ENCODE data around the gene SPEF2.

The SPEF2 gene

GRCh38 chr5:35626553-35626952 is 8.9 kb downstream of the SPEF2 start:
- no peaks in the 10 kb centered on the region for H3K9me2 ChIP-seq (replicated peaks; ENCODE audit: control insufficient read depth, low read length)
- no peak overlapping the region for H3K27ac ChIP-seq (ENCODE audit: low read depth, low read length)
- no peaks in the 10 kb centered on the region for H3K4me1 ChIP-seq (ENCODE audit: control insufficient read depth, low read length)
- no peak overlapping the region for H3K4me2 ChIP-seq (ENCODE audit: low read length)
- H3K27me3 ChIP-seq (ENCODE audit: control insufficient read depth, low read length) = no peaks in the 10 kb centered on the region
- H3K79me2 ChIP-seq (ENCODE audit: control insufficient read depth, low read length) = no peaks in the 10 kb centered on the region
- TF ChIP-seq EZH2phosphoT487 (IDR thresholded peaks at IDR 0.05; ENCODE audit: borderline replicate concordance, low read length) (no peak), CTCF (IDR thresholded peaks at IDR 0.05; ENCODE audit: low read depth, low read length, poor library complexity, severe bottlenecking) (no peak)
- no peaks in the 10 kb centered on the region for H4K20me1 ChIP-seq (ENCODE audit: control insufficient read depth, insufficient read depth, low read depth, low read length)
- no peak overlapping the region for H3K4me3 ChIP-seq (ENCODE audit: low read length)
- H3K9me3 ChIP-seq (ENCODE audit: control insufficient read depth, insufficient read depth, low read length) = no peaks in the 10 kb centered on the region
- no peaks in the 10 kb centered on the region for H3F3A ChIP-seq (ENCODE audit: control insufficient read depth, insufficient read depth)
- no peaks in the 10 kb centered on the region for H3K36me3 ChIP-seq (ENCODE audit: control insufficient read depth, low read length)

- H3K9me2 ChIP-seq (replicated peaks; ENCODE audit: control insufficient read depth, low read length) = 0 out of 2 replicates have a peak, but pooled peaks cover 2% of the 10 kb centered on the region
- H3K9me3 ChIP-seq (ENCODE audit: control insufficient read depth, insufficient read depth, low read length) = no peaks in the 10 kb centered on the region; the same call in 1 of the 2 replicates
- TF ChIP-seq CTCF (IDR thresholded peaks at IDR 0.05; ENCODE audit: low read depth, low read length, poor library complexity, severe bottlenecking) (no peak), EZH2phosphoT487 (IDR thresholded peaks at IDR 0.05; ENCODE audit: borderline replicate concordance, low read length) (no peak)
- no peaks in the 10 kb centered on the region for H3K79me2 ChIP-seq (ENCODE audit: control insufficient read depth, low read length)
- H4K20me1 ChIP-seq (ENCODE audit: control insufficient read depth, insufficient read depth, low read depth, low read length) = no peaks in the 10 kb centered on the region
- H3K4me3 ChIP-seq (ENCODE audit: low read length) = no peak overlapping the region
- no peaks in the 10 kb centered on the region for H3F3A ChIP-seq (ENCODE audit: control insufficient read depth, insufficient read depth)
- H3K4me2 ChIP-seq (ENCODE audit: low read length) = no peak overlapping the region
- H3K27me3 ChIP-seq (ENCODE audit: control insufficient read depth, low read length) = no peaks in the 10 kb centered on the region
- no peaks in the 10 kb centered on the region for H3K36me3 ChIP-seq (ENCODE audit: control insufficient read depth, low read length)
- no peak overlapping the region for H3K27ac ChIP-seq (ENCODE audit: low read depth, low read length)
- H3K4me1 ChIP-seq (ENCODE audit: control insufficient read depth, low read length) = no peaks in the 10 kb centered on the region
Measured at GRCh38 chr5:35634326-35634725, 16.7 kb downstream of the SPEF2 start.

- Histone ChIP-seq H3K4me3 (ENCODE audit: low read length) (no peak overlapping the region), H3K9me3 (ENCODE audit: control insufficient read depth, insufficient read depth, low read length) (no peaks in the 10 kb centered on the region), H3K79me2 (ENCODE audit: control insufficient read depth, low read length) (no peaks in the 10 kb centered on the region), H4K20me1 (ENCODE audit: control insufficient read depth, insufficient read depth, low read depth, low read length) (no peaks in the 10 kb centered on the region), H3K27me3 (ENCODE audit: control insufficient read depth, low read length) (no peaks in the 10 kb centered on the region), H3K4me1 (ENCODE audit: control insufficient read depth, low read length) (no peaks in the 10 kb centered on the region), H3F3A (ENCODE audit: control insufficient read depth, insufficient read depth) (no peaks in the 10 kb centered on the region), H3K4me2 (ENCODE audit: low read length) (no peak overlapping the region), H3K36me3 (ENCODE audit: control insufficient read depth, low read length) (no peaks in the 10 kb centered on the region), H3K9me2 (replicated peaks; ENCODE audit: control insufficient read depth, low read length) (0 out of 2 replicates have a peak, but pooled peaks cover 4% of the 10 kb centered on the region), H3K27ac (ENCODE audit: low read depth, low read length) (no peak overlapping the region)
- TF ChIP-seq EZH2phosphoT487 (IDR thresholded peaks at IDR 0.05; ENCODE audit: borderline replicate concordance, low read length) (no peak), CTCF (IDR thresholded peaks at IDR 0.05; ENCODE audit: low read depth, low read length, poor library complexity, severe bottlenecking) (no peak)
Measured at GRCh38 chr5:35640623-35641022, 23.0 kb downstream of the SPEF2 start.

Measured in DOHH2 (cell line).